Fibroblast of lung (primary cell): ENCODE data around the gene IREB2.

Experiments
- CTCF ChIP-seq, 2 donors: IDR thresholded peaks in 1 of 2; conservative IDR thresholded peaks in 1 of 2; 1 replicate in 1 of 2; 2 replicates in 1 of 2; pipeline ENCODE4 v1.5.1; 2011 to 2012; ENCODE audit warnings: low read length in 2 of 2, control low read depth in 1 of 2, inconsistent platforms in 1 of 2, low read depth in 1 of 2, mild to moderate bottlenecking in 1 of 2
- EZH2 ChIP-seq: IDR thresholded peaks from 2 replicates; pipeline ENCODE4 v1.5.1; 2012; ENCODE audit warnings: low read length, control low read depth, mild to moderate bottlenecking; ENCODE audit errors: missing control alignments

- TF ChIP-seq CTCF (conservative IDR thresholded peaks at IDR 0.05 in 1 of 2, IDR thresholded peaks at IDR 0.05 in 1 of 2; ENCODE audit: low read depth in 1 of 2, low read length in 2 of 2): no peak
- no peak for TF ChIP-seq EZH2
These were observed 103.7 kb downstream of the IREB2 start for GRCh38 chr15:78541744-78542034.
